Peyer's patch (tissue), 4 donors: ENCODE data around the gene SMCO2.

Experiments used
- CTCF ChIP-seq, 6 experiments: fragments of 450-650 bp in 4 of 6; fragments of 200-600 bp in 2 of 6; sonication (generic) in 1 of 6; IDR thresholded peaks; one replicate each; pipeline ENCODE4 v1.5.1; 2017 to 2019; ENCODE audit warnings: antibody characterized with exemption in 6 of 6, mild to moderate bottlenecking in 3 of 6, moderate library complexity in 1 of 6
- POLR2A ChIP-seq, 2 donors: fragments of 450-650 bp; IDR thresholded peaks; one replicate each; pipeline ENCODE4 v1.5.1; 2017; ENCODE audit warnings: antibody characterized with exemption in 2 of 2, mild to moderate bottlenecking in 2 of 2, moderate library complexity in 2 of 2

- no peak for TF ChIP-seq CTCF (IDR thresholded peaks at IDR 0.05)
- TF ChIP-seq POLR2A (IDR thresholded peaks at IDR 0.05) = no peak
These were observed 30.5 kb downstream of the SMCO2 start for GRCh38 chr12:27477049-27477448.
